SK-N-SH (cell line): ENCODE measurements around the gene HPDL. TPM values are rescaled to one million over a fixed set of nuclear protein-coding genes. Genes with fewer than 3 reads are reported as not detected.

Experiments
- CTCF ChIA-PET: fragments of 300-600, 350-600 bp; formaldehyde crosslinking; extraction: SDS; loops from one replicate; lab custom pipeline; 2021; lab: Yijun Ruan, JAX
- POLR2A ChIA-PET: fragments of 350-600 bp; sonication (Branson Sonifier 250); formaldehyde crosslinking; extraction: SDS; loops from one replicate; lab custom pipeline; 2020; ENCODE audit warnings: antibody characterized with exemption, inconsistent platforms; lab: Yijun Ruan, JAX
- DNase-seq: peaks from one replicate; pipeline ENCODE4 v3.0.0; 2012
- H2AFZ ChIP-seq: fragments of 200-600 bp; sonication (generic); 2 replicates; pipeline ENCODE4 v1.8.1; 2016; ENCODE audit warnings: antibody characterized with exemption, mild to moderate bottlenecking, low read depth
- H3F3A ChIP-seq: fragments of 200-600 bp; sonication (generic); replicated peaks from 2 replicates; pipeline ENCODE3; 2016; ENCODE audit warnings: antibody characterized with exemption, mild to moderate bottlenecking; ENCODE audit not compliant: insufficient read depth
- H3K27ac ChIP-seq, 2 experiments: fragments of 200-500 bp in 1 of 2; fragments of 200-600 bp in 1 of 2; sonication (Bioruptor generic) in 1 of 2; sonication (generic), shearing (Covaris generic) in 1 of 2; 2 replicates each; pipeline versions ENCODE4 v1.5.1 to v1.6.1; 2014 to 2016; ENCODE audit warnings: low read depth in 2 of 2, inconsistent platforms in 1 of 2, low read length in 1 of 2, mild to moderate bottlenecking in 1 of 2, mixed read lengths in 1 of 2
- H3K27me3 ChIP-seq: fragments of 200-600 bp; sonication (generic), shearing (Covaris generic); 2 replicates; pipeline ENCODE4 v1.6.1; 2016; ENCODE audit warnings: mixed run types; ENCODE audit not compliant: insufficient read depth
- H3K36me3 ChIP-seq, 2 experiments: fragments of 200-500 bp in 1 of 2; fragments of 200-600 bp in 1 of 2; sonication (Bioruptor generic) in 1 of 2; sonication (generic) in 1 of 2; replicated peaks in 1 of 2; 2 replicates each; pipeline versions ENCODE3 to v1.5.1; 2014 to 2016; ENCODE audit warnings: low read length in 1 of 2, mild to moderate bottlenecking in 1 of 2; ENCODE audit not compliant: insufficient read depth in 2 of 2, control insufficient read depth in 1 of 2
- H3K4me1 ChIP-seq, 2 experiments: fragments of 200-500 bp in 1 of 2; fragments of 200-600 bp in 1 of 2; sonication (Bioruptor generic) in 1 of 2; sonication (generic), shearing (Covaris generic) in 1 of 2; 2 replicates each; pipeline versions ENCODE4 v1.5.1 to v1.6.1; 2014 to 2016; ENCODE audit warnings: low read depth in 1 of 2, low read length in 1 of 2, mixed run types in 1 of 2; ENCODE audit not compliant: insufficient read depth in 2 of 2, control insufficient read depth in 1 of 2
- H3K4me2 ChIP-seq: fragments of 200-600 bp; sonication (generic), shearing (Covaris generic); 2 replicates; pipeline ENCODE4 v1.6.1; 2017; ENCODE audit warnings: mixed run types
- H3K4me3 ChIP-seq, 2 experiments: fragments of 200-500 bp in 1 of 2; fragments of 200-600 bp in 1 of 2; sonication (Bioruptor generic) in 1 of 2; sonication (generic), shearing (Covaris generic) in 1 of 2; 2 replicates each; pipeline versions ENCODE4 v1.5.1 to v1.8.1; 2014 to 2016; ENCODE audit warnings: low read depth in 2 of 2, inconsistent platforms in 1 of 2, low read length in 1 of 2, mild to moderate bottlenecking in 1 of 2, mixed read lengths in 1 of 2, moderate library complexity in 1 of 2
- H3K79me2 ChIP-seq: fragments of 200-600 bp; sonication (generic); 2 replicates; pipeline ENCODE4 v1.8.1; 2017; ENCODE audit warnings: mild to moderate bottlenecking; ENCODE audit not compliant: insufficient read depth
- H3K9ac ChIP-seq: fragments of 200-600 bp; sonication (generic); 2 replicates; pipeline ENCODE4 v1.6.1; 2017; ENCODE audit warnings: mixed run types
- H3K9me2 ChIP-seq: fragments of 200-600 bp; sonication (generic); 2 replicates; pipeline ENCODE4 v1.6.1; 2017; ENCODE audit warnings: mixed run types
- H3K9me3 ChIP-seq: fragments of 200-600 bp; sonication (generic); 2 replicates; pipeline ENCODE4 v1.6.1; 2017; ENCODE audit warnings: mixed run types, mild to moderate bottlenecking, moderate library complexity
- H4K20me1 ChIP-seq: fragments of 200-600 bp; sonication (generic); 2 replicates; pipeline ENCODE4 v1.6.1; 2017; ENCODE audit warnings: mild to moderate bottlenecking, mixed run types; ENCODE audit not compliant: insufficient read depth
- CHD2 ChIP-seq: fragments of 150-350 bp; IDR thresholded peaks from 2 replicates; pipeline ENCODE4 v1.6.1; 2018; ENCODE audit warnings: low read length; ENCODE audit not compliant: partially characterized antibody
- NFIC ChIP-seq: IDR thresholded peaks from 2 replicates; pipeline ENCODE4 v1.4.0; 2012; ENCODE audit warnings: borderline replicate concordance
- RFX5 ChIP-seq: IDR thresholded peaks from 2 replicates; pipeline ENCODE4 v1.6.1; 2012; ENCODE audit warnings: mild to moderate bottlenecking, improper control_type of control experiment, low read length
- SIN3A ChIP-seq: IDR thresholded peaks from 2 replicates; pipeline ENCODE4 v1.6.1; 2012; ENCODE audit warnings: low read depth, mild to moderate bottlenecking, low read length, moderate library complexity, borderline replicate concordance
- TAF1 ChIP-seq: IDR thresholded peaks from 2 replicates; pipeline ENCODE4 v1.6.1; 2012; ENCODE audit warnings: low read depth, mild to moderate bottlenecking, low read length, moderate library complexity, borderline replicate concordance
- USF1 ChIP-seq: IDR thresholded peaks from 2 replicates; pipeline ENCODE4 v1.4.0; 2012; ENCODE audit warnings: low read depth, borderline replicate concordance
- USF2 ChIP-seq: fragments of 150-350 bp; IDR thresholded peaks from 2 replicates; pipeline ENCODE4 v1.6.1; 2017; ENCODE audit warnings: antibody characterized with exemption, low read length, low read depth, borderline replicate concordance
- WGBS: methylation state at CpG from one replicate; pipeline ENCODE4 v1.1.6; 2017; ENCODE audit warnings: low lambda C conversion rate; 5-methylcytosine and 5-hydroxymethylcytosine counted together
- polyA plus RNA-seq, 3 experiments: library from polyadenylated mRNA; depleted of rRNA; stranded (reverse); fragments of >200 nt; gene quantifications; 2 replicates each; pipeline ENCODE4 v1.2.3, GENCODE V29; 2012
- TF ChIP-seq, protein P1 (sequence below): fragments of 200-600 bp; sonication (generic); IDR thresholded peaks from 2 replicates; pipeline ENCODE4 v1.6.1; 2017; ENCODE audit warnings: antibody characterized with exemption, mild to moderate bottlenecking, moderate library complexity
- TF ChIP-seq, protein P2 (sequence below): IDR thresholded peaks from 2 replicates; pipeline ENCODE4 v1.4.0; 2012; ENCODE audit warnings: low read depth

Gene HPDL
- polyA plus RNA-seq, 1 of the 3 experiments (the other 2 are of a cell fraction): 0.25 TPM

GRCh38 chr1:45303520-45304310 lies 23.0 kb upstream of the HPDL start (continued):
- TF ChIP-seq CHD2: peak; percentile 43
- peak; percentile 40 for TF ChIP-seq TAF1
- 0 out of 2 replicates have a peak, but pooled peaks have one; percentile 13 for TF ChIP-seq RFX5
- peak; percentile 73; the same call in 1 of the 2 replicates for TF ChIP-seq SIN3A
- TF ChIP-seq, protein P1, sequence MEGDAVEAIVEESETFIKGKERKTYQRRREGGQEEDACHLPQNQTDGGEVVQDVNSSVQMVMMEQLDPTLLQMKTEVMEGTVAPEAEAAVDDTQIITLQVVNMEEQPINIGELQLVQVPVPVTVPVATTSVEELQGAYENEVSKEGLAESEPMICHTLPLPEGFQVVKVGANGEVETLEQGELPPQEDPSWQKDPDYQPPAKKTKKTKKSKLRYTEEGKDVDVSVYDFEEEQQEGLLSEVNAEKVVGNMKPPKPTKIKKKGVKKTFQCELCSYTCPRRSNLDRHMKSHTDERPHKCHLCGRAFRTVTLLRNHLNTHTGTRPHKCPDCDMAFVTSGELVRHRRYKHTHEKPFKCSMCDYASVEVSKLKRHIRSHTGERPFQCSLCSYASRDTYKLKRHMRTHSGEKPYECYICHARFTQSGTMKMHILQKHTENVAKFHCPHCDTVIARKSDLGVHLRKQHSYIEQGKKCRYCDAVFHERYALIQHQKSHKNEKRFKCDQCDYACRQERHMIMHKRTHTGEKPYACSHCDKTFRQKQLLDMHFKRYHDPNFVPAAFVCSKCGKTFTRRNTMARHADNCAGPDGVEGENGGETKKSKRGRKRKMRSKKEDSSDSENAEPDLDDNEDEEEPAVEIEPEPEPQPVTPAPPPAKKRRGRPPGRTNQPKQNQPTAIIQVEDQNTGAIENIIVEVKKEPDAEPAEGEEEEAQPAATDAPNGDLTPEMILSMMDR: peak; percentile 74
- no peak for TF ChIP-seq USF1
- no peak for TF ChIP-seq USF2

DNA sequence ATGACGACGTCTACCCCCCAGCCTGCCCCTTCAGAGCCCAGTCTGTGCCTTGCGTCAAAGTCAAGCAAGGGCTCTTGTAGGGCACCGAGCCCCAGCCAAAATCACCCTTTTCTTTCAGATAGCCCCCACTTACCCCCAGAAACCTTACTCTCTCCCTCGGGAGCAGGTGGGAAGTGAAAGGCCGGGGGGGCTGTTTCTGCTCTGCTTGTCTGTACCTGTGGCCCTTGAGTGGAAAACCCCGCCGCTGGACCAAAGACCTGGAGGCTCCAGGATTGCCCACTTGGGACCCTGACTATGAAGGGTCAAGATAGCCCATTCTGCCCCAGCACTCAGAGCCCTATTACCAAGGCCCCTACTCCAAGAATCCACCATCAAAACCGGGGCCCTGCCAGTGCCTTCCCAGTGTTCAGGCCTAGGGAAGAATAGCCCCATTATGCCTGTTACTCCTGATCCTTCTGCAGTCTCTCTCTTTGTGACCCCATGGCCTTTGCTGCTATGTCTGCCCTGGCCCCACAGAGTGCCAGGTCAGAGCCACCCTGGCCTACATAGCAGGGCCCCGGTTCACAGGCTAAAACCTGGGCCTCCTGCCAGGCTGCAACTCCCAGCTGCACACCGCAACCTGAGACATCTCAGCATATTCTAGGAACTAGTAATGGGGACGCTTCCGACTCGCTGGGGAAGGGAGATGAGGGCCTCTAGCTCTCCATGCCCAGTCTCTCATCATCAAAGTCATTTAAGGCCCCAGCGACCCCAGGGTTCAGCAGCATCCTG lies 22.2 kb upstream of the HPDL start:
- ChIA-PET CTCF (interaction anchor here (0.8 to 14.7 kb wide), 7 partner anchors 24 to 298 kb away, joined by 3 to 470 read pairs (median 5); partner anchors contain the start of genes HECTD3, PRDX1 and UROD), POLR2A (interaction anchor here (0.7 to 2.4 kb wide), 5 partner anchors 22 to 218 kb away, joined by 3 to 22 read pairs (median 4); partner anchors contain the start of genes HPDL, MUTYH, PRDX1 and TOE1)
- Histone ChIP-seq H3K4me1 (peaks cover 0 to 13% of the 10 kb centered on the region in 2 experiments; a peak in 1 of 4 replicates), H3K9me2 (no peaks in the 10 kb centered on the region), H3K9ac (peak overlapping the region; percentile 79), H3K9me3 (no peaks in the 10 kb centered on the region), H3K27me3 (no peaks in the 10 kb centered on the region), H3K4me2 (peak overlapping the region; percentile 87), H3K79me2 (no peaks in the 10 kb centered on the region), H3F3A (peaks cover 10% of the 10 kb centered on the region), H4K20me1 (no peaks in the 10 kb centered on the region), H3K36me3 (no peaks in the 10 kb centered on the region), H3K27ac (peak overlapping the region; percentile 68 to 87), H2AFZ (peak overlapping the region; percentile 76; the same call in 1 of the 2 replicates), H3K4me3 (peak overlapping the region; percentile 68 to 76)
- WGBS: 62% methylated on average over 8 of the region's 15 CpGs
- TF ChIP-seq NFIC: peak; percentile 25; the same call in 1 of the 2 replicates
- TF ChIP-seq, protein P2, sequence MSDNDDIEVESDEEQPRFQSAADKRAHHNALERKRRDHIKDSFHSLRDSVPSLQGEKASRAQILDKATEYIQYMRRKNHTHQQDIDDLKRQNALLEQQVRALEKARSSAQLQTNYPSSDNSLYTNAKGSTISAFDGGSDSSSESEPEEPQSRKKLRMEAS: no peak
- peak; percentile 20 for DNase-seq
